HUDEP-2 (cell line): ENCODE results near the gene MARF1.
"Not testable (repeated sequence)": the region's sequence is repeated elsewhere in the genome, so short reads cannot be mapped to it uniquely, and the experiment has no call there.

Experiments used
- DNase-seq, 76 experiments: peaks; one replicate each; lab custom pipeline; 2025; ENCODE audit not compliant: unreplicated experiment in 76 of 76; lab: John Stamatoyannopoulos, UW

MARF1 gene, protein sequence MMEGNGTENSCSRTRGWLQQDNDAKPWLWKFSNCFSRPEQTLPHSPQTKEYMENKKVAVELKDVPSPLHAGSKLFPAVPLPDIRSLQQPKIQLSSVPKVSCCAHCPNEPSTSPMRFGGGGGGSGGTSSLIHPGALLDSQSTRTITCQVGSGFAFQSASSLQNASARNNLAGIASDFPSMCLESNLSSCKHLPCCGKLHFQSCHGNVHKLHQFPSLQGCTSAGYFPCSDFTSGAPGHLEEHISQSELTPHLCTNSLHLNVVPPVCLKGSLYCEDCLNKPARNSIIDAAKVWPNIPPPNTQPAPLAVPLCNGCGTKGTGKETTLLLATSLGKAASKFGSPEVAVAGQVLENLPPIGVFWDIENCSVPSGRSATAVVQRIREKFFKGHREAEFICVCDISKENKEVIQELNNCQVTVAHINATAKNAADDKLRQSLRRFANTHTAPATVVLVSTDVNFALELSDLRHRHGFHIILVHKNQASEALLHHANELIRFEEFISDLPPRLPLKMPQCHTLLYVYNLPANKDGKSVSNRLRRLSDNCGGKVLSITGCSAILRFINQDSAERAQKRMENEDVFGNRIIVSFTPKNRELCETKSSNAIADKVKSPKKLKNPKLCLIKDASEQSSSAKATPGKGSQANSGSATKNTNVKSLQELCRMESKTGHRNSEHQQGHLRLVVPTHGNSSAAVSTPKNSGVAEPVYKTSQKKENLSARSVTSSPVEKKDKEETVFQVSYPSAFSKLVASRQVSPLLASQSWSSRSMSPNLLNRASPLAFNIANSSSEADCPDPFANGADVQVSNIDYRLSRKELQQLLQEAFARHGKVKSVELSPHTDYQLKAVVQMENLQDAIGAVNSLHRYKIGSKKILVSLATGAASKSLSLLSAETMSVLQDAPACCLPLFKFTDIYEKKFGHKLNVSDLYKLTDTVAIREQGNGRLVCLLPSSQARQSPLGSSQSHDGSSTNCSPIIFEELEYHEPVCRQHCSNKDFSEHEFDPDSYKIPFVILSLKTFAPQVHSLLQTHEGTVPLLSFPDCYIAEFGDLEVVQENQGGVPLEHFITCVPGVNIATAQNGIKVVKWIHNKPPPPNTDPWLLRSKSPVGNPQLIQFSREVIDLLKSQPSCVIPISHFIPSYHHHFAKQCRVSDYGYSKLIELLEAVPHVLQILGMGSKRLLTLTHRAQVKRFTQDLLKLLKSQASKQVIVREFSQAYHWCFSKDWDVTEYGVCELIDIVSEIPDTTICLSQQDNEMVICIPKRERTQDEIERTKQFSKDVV (N-terminal part only)

DNA sequence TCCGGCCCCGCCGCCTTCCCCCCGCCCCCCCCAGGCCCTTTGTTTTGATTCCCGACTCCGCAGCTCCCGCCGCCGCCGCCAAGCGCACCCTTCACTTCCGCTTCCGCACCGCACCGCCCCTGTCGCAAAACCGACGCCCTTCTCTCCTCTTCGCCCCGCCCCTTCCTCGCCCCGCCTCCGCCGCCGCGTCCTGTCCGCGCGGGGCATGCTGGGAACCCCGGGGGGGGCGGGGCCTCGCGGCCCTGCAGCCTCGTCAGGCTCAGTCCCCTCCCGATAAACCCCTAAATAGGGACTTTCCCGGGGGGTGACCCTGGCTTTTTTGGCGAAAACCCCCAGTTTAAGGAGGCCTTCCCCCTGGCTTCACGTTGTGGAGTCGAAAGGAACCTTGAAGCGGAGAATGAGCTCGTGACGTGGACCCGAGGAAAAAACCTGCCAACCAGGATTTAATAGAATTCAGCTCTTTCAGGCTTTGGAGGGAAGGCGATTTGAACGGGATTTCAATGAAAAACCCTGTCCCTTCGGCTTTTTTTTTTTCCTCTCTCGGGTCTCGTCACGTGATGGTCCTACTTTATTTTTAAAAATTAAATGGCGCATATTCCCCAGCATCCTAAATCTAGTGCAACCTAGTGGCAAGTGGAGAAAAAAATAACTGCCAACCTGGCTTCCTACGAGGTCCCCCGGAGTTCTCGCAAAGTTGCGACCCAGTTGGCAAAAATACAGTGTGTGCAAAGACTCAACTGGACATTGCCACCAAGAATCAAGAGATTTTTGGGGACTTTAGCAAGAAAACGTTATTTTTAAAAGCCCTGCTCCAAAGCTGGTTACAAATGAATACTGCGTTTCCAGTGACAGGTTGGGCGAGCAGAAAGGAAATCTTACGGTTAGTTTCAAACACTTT is at the start of gene MARF1:
MARF1 (minus strand) TSS at position 107 of the 898 bp plus-strand sequence. CDS start 3,921 bp downstream, outside the sequence.
- peak in 75 of 76 experiments; percentile 69 to 99 (median 95) for DNase-seq

DNA sequence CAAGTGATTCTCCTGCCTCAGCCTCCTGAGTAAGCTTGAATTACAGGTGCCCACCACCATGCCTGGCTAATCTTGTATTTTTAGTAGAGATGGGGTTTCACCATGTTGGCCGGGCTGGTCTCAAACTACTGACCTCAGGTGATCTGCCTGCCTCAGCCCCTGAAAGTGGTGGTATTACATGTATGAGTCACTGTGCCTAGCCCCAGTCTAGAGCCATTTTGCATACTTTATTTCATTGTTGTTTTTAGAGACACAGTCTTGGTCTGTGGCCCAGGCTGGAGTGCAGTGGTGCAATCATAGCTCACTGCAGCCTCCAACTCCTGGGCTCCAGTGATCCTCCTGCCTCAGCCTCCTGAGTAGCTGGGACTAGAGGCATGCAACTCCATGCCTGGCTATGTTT is 49.6 kb upstream of the MARF1 start:
- not testable (repeated sequence) for DNase-seq

DNA sequence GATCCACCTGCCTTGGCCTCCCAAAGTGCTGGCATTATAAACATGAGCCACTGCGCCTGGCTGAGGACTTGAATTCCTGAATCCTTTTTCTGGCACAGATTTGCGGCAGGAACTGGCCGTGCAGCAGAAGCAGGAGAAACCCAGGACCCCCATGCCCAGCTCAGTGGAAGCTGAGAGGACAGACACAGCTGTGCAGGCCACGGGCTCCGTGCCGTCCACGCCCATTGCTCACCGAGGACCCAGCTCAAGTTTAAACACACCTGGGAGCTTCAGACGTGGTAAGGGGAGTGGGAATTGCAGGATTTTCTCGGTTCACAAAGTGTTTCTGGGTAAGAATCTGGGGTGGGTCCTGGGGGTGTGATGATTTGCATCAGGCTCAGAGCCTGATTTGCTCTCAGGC is 48.1 kb upstream of the MARF1 start:
- no peak for DNase-seq

DNA sequence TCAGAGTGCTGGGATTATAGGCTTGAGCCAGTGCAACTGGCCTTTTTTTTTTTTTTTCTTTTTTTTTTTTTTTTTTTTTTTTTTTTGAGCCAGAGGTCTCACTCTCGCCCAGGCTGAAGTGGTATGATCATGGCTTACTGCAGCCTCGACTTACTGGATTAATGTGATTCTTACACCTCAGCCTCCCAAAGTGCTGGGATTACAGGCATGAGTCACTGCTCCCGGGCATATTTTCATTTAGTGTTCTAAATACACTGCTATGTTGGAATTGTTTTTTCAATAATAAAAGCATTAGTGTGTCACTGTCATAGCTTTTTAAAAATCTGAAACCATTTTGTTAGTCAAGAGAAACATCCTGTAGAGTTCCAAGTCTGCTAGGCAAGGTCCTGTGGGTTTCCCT is 47.3 kb upstream of the MARF1 start:
- DNase-seq = no peak

DNA sequence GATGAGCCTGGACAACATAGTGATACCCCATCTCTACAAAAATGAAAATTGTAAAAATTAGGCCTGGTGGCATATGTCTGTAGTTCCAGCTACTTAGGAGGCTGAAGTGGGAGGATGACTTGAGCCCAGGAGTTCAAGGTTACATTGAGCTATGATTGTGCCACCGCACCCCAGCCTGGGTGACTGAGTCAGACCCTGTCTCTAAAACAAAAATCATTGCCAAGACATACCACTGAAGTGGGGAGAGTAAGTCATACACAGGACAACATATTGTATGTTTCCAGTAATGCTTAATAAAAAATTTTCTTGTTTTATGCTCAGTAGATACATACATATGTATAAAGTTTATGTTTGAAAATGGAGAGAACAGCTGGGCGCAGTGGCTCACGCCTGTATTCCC is 46.3 kb upstream of the MARF1 start:
- DNase-seq = no peak

DNA sequence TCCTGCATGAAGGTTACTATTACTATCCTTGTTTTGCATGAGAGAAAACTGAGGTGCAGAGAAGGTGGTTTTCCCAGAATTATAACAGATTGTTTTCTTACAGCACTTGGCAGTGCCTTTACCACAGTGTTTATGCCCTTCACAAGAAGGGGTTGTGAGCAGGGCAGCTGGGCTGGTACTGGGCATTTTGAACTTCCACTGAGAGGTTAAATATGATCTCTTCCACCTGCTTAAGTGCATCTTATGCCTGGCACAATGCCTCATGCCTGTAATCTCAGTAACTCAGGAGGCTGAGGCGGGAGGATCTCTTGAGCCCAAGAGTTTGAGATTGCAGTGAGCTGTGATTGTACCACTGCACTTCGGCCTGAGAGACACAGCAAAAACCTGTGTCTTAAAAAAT is 43.3 kb upstream of the MARF1 start:
- no peak for DNase-seq

DNA sequence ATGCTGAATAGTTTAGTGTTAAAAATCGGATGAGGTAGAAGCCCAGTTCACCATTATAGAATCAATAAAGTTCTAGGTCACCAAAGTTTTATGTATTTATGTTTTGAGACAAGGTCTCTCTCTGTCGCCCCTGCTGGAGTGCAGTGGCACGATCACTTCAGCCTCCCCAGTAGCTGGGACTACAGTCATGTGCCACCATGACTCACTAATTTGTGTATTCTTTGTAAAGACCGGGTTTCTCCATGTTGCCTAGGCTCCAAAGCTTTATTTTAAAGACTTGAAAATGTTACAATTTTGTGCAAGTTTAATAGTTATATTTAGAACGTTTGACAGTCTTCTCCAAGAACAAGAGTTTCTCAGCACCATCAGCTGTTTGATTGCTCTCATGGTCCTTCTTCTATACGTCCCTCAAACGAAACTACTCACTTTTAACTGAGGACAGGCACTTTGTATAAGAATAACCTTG is 39.2 kb upstream of the MARF1 start:
- peak in 71 of 76 experiments; percentile 1 to 64 (median 38) for DNase-seq

DNA sequence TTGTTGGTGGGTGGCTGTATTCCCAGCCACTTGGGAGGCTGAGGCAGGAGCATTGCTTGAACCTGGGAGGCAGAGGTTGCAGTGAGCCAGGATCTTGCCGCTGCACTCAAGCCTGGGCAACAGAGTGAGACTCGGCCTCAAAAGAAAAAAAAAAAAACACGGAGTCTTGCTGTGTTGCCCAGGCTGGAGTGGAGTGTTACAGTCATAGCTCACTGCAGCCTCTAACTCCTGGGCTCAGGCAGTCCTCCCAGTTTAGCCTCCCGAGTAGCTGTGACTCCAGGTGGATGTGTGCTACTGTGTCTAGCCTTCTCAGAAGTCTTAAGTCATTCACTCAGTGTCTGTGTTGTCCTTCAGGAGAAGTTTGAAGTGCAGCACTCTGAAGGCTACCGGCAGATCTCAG is 34.5 kb upstream of the MARF1 start:
- no peak for DNase-seq

DNA sequence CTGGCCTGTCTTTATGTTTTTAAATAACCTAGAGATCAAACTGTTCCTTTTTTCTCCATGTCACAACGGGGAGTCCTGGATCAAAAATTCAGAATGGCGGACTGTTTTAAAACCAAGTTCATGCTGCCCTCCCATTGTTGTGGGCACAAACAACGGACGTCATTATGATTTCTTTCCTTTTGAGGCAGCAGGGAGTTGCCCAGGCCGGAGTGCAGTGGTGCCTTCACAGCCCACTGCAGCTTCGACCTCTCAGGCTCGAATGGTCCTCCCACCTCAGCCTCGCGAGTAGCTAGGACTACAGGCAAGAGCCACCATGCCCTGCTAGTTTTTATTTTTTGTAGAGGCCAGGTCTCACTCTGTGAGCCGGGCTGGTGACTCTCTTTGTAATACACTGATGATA is 33.6 kb upstream of the MARF1 start:
- no peak for DNase-seq

DNA sequence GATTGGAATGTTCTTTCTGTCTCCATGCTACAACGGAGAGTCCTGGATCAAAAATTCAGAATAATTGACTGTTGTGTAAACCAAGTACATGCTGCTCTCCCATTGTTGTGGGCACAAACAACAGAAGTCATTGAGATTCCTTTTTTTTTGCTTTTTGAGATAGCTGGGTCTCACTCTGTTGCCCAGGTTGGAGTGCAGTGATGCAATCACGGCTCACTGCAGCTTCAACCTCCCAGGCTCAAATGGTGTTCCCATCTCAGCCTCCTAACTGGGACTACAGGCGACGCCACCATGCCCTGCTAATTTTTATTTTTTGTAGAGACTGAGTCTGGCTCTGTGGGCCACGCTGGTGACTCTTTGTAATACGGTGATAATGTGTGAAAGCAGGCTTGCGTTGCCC is 31.6 kb upstream of the MARF1 start:
- DNase-seq = no peak

DNA sequence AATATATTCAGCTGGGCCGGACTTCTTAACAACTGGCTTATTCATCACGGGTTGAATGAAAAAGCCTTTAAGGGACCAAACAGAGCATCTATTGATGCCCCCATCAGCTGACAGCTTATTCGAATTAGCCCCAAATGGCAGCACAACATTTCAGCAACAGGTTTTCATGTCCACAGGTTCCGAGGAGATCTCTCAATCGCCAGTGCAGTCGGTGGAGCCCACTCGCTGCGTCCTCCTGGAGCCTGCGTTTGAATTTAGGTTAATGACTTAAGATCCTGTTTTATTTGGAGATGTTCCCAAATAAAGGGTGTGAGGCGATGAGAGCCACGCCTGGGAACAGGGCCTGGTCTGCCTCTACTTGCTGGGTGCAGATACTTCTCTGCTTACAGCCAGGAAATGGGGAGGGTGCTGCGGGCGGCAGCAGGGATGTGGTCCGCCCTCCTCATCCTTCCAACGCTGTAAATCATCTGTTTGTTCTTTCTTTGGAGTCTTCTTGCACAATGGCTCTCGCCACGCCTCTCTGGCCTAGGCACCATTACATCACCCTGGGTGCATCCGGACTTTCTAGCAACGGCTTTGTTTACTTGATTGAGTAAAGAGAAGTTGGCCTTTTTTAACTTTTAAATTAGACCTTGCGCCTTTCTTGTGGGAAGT is 29.7 kb upstream of the MARF1 start:
- DNase-seq = no peak

DNA sequence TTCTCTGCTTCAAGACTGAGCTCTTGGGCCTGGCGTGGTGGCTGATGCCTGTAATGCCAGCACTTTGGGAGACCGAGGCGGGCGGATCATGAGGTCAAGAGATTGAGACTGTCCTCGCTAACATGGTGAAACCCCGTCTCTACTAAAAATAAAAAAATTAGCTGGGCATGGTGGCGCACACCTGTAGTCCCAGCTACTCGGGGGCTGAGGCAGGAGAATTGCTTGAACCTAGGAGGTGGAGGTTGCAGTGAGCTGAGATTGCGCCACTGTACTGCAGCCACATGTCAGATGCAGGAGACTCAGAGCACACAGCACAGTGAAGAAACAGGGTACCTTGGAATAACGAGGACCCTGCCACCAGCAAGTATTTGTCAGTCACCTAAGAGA is 29.2 kb upstream of the MARF1 start:
- not testable (repeated sequence) for DNase-seq

DNA sequence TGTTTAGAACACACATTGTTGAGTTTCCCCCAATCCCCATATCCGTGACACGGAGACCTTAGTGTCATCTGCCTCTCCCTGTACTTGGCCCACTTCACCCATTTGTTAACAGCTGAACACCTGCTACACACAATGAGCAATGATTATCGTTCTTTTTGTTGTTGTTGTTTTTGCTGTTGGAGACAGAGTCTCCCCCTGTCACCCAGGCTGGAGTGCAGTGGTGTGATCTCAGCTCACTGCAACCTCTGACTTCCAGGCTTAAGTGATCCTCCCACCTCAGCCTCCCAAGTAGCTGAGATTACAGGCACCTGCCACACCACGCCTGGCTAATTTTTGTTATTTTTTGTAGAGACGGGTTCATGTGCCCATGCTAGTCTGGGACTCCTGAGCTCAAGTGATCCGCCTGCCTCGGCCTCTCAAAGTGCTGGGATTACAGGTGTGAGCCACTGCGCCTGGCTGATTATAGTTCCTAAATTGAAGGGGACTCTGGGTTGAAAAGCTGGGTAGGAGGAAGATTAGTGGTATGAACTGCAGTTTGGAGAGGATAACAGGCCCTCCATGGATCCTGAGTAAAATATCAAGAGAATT is 28.7 kb upstream of the MARF1 start:
- DNase-seq = no peak

DNA sequence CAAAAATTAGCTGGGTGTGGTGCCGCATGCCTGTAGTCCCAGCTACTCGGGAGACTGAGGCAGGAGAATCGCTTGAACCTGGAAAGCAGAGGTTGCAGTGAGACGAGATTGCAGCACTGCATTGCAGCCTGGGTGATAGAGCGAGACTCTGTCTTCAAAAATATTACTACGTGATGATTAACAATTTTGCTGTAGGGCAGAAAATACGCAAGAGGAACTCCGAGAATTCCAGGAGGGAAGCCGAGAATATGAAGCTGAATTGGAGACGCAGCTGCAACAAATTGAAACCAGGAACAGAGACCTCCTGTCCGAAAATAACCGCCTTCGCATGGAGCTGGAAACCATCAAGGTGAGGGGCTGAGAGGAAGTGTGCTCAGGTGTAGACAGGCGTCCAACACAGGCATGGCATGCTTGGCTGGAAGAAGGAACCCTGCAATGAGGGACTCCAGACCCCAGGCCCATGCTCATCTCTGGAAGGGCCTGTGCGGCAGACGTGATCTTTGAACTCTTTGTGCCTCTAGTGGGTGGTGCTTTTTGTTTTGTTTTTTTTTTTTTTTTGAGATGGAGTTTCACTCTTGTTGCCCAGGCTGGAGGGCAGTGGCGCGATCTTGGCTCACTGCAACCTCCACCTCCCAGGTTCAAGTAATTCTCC is 24.3 kb upstream of the MARF1 start:
- DNase-seq = no peak

DNA sequence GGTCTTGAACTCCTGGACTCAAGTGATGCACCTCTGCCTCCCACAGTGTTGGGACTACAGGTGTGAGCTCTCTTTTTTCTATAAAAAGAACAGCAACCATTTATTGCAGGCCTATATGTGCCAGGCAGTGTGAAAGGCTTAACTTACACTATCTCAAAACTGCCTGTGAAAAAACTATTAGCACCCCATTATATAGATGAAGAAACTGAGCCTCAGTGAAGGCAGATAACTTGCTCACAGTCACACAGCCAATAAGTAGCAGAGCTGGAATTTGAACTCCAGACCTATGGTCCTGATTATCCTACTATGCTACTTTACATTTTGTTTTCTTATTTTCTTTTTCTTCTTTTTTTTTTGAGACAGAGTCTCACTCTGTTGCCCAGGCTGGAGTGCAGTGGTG is 22.2 kb upstream of the MARF1 start:
- no peak for DNase-seq

DNA sequence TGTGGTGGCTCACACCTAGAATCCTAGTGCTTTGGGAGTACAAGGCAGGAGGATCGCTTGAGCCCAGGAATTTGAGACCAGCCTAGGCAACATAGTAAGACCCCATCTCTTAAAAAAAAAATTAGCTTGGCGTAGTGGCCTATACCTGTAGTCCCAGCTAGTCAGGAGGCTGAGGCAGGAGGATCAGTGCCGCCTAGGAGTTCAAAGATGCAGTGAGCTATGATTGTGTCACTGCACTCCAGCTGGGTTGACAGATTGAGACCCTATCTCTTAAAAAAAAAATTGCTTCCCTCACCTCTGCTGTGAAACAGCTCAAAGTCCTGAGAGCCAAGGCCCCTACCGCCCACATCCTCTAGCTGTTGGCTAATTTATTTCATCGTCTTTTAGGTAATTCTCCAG is 17.2 kb upstream of the MARF1 start:
- no peak for DNase-seq

DNA sequence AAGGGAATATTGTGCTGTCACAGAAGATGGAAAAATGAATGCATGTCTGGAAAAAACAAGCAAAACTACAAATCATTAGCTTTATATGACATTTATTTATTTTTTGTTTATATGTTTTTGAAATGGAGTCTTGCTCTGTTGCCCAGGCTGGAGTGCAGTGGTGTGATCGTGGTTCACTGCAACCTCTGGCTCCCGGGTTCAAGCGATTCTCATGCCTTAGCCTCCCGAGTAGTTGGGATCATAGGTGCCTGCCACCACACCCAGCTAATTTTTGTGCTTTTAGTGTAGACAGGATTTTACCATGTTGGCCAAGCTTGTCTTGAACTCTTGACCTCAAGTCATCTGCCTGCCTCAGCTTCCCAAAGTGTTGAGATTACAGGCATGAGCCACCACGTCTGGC is 15.6 kb upstream of the MARF1 start:
- DNase-seq = no peak

DNA sequence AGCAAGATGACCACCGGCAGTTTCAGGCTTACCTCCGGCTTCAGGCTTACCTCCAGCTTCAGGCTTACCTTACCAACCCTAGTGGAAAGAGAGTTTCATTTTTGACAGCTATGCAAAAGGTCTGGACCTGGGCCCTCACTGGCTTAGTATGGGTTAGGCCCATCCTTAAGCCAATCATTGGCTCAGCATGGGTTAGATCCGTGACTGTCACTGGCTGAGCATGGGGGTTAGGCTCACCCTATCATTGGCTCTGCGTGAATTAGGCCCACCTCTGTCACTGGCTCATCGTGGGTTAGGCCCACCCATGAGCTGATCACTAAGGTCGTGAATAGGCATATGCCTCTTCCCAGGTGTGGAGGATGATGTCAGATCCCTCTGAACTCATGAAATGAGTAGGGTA is 15.2 kb upstream of the MARF1 start:
- no peak for DNase-seq

DNA sequence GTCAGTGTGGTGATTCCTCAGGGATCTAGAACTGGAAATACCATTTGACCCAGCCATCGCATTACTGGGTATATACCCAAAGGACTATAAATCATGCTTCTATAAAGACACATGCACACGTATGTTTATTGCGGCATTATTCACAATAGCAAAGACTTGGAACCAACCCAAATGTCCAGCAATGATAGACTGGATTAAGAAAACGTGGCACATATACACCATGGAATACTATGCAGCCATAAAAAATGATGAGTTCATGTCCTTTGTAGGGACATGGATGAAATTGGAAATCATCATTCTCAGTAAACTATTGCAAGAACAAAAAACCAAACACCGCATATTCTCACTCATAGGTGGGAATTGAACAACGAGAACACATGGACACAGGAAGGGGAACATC is 12.6 kb upstream of the MARF1 start:
- not testable (repeated sequence) for DNase-seq
